Cardiac septum (tissue), 1 donor: Measurements from ENCODE around the gene CETN3. TPM values are rescaled to one million over a fixed set of nuclear protein-coding genes. Genes with fewer than 3 reads are reported as not detected.

Experiments used
- DNase-seq: peaks from one replicate; pipeline ENCODE4 v3.0.0-alpha.2; 2020; ENCODE audit warnings: low spot score
- intact Hi-C: fragments of 100-400 bp; cut with DNase I; formaldehyde crosslinking; loops from one replicate; pipeline ENCODE4 v1.14.0; 2022
- long read RNA-seq: library from polyadenylated mRNA; unstranded; transcript quantifications from one replicate; pipeline ENCODE4 v2.0.0, GENCODE V29; 2021
- total RNA-seq: library from RNA; stranded (reverse); fragmentation: NEBNext Ultra II Directional; extraction: Animal tissue kit (Norgen Biotek cat#: 25700); gene quantifications from one replicate; pipeline ENCODE4 v1.2.1, GENCODE V29; 2021
- donor health status: DM: no; HTN: no; CAD: no.

CETN3 gene
- total RNA-seq: 16.0 TPM
- long read RNA-seq, transcript CETN3-201 (5 exons, 2,432 nt): major isoform, 18 of 23 reads
- long read RNA-seq, partial matches to known transcripts: 3 of 23 reads
- long read RNA-seq, other reads (novel, unspliced or antisense): 0 of 23 reads

DNA sequence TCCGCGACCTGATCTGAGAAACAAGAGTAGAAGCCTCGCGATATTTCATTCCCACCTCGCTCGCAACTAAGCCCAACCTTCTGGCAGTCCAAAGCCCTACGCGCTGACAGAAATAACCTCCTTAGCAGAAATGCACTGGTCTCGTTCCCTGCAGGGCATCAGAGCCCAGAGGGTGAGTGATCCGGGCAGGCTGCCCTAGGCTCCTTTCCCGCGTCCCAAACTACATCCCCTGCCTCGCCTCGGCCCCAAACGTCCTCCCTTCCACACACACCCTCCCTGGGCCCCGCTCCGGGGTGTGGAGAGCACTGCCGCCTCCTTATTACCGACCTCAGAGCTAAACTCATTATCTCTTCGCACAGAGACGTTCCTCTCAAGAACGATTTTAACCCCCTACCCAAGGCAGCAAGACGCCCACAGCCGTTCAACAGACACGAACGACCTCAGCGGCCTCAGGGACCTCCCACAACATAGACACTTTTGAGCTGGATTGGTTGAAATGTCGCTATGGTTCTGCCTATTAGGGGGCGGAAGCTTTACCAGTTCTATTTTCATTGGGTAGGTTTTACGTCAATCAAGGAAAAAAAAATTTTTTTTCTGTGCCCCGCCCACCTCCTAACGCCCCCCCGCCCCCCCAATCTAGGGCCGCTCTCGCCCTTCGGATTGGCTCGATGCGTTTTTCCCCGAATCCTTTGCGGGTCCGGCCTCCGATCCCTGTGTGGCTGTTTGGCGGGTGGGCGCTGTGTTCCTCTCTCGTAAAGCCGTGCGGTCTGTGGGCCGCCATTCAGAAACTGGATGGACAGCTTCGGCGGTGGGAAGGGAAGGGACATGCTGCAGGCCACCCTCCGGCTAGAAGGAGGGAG lies at the start of gene CETN3:
Gene CETN3, minus strand, starts transcription at position 439 of the 860 bp plus-strand sequence. Its CDS starts 95 bp downstream, at position 344.
- intact Hi-C loops: loop anchor here (2.0 to 5.0 kb wide), 2 partner anchors 63 to 119 kb away; partner anchors contain the start of genes LYSMD3, MBLAC2 and POLR3G
- peak; percentile 95 for DNase-seq

DNA sequence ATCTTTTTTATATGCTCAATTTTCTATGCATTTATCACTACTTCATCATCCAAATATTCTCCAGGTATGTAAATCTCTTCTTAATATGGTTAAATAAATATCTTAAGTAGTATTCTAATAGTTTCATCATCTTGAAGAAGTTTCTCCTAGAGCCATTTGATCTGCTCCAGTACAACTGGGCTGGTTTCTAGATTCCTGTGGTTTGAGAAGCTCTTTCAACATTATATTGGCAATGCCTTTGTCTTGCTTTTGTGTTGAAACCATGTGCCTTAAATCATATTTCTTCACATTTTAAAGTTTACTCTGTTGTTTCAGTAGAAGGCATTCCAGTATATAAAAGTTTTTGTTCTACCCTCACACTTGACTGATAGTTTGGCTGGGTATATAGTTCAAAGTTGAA lies 37.4 kb upstream of the CETN3 start:
- intact Hi-C loops: no loop called here
- no peak for DNase-seq

DNA sequence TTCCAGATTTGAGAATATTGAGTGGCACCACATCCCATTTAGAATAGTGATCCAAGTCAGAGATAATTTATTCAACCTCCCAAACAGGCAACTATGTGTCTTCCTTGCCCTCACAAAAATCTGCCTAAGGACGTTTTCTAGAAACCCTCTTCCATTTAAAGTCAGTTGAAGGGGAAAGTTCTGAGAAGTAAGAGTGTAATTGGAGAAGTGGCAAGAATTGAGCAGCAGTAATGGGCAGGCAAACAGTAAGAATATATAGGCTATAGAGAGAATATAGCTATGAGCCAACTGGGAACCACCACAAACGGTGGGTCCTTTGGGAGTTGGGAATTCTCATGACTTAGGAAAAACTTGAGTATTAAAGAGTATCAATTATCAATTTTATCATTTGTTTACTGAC lies 31.1 kb upstream of the CETN3 start:
- no peak for DNase-seq
- intact Hi-C loops: loop anchor here (2.0 kb wide), 1 partner anchor 90 kb away; no protein-coding TSS in a partner anchor

DNA sequence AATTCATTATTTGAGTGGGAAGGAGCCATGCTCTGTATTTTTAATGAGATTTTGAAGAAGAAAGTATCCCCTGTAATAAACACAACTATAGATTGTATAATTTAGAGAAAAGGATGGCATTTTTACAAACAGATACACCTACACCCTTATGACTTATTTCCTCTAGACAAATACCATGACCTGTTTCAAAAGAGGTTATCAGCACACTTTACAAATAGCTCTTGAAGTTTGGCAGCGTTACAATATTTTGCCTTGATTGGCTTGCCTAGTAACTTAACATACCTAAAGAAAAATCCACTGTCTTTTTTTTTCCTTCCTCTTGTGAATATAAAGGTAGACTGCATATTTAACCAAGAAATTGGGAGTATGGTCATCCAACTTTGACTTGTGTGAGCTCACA lies 28.5 kb upstream of the CETN3 start:
- intact Hi-C loops: loop anchor here (5.0 to 10.0 kb wide), 2 partner anchors 167 to 344 kb away; no protein-coding TSS in a partner anchor
- DNase-seq: no peak

DNA sequence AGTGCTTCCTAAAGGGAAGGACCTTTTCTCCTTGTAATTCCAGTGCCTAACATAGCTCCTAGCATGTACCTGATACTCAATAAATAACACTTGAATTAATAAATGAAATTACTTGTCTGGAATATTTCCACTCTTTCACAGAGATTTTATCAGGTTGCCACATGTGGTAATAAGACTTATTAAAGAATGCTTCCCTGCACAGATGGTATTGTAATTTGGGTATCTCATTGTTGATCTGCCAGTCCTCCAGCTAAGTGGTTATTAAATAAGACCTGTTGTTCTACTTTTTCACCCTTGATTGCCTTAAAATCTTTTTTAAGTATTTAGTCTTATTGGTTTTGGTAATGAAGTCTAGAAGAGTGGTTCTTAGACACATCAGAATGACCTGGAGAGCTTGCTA lies 28.1 kb upstream of the CETN3 start:
- intact Hi-C loops: loop anchor here (5.0 to 10.0 kb wide), 2 partner anchors 167 to 345 kb away; no protein-coding TSS in a partner anchor
- no peak for DNase-seq

DNA sequence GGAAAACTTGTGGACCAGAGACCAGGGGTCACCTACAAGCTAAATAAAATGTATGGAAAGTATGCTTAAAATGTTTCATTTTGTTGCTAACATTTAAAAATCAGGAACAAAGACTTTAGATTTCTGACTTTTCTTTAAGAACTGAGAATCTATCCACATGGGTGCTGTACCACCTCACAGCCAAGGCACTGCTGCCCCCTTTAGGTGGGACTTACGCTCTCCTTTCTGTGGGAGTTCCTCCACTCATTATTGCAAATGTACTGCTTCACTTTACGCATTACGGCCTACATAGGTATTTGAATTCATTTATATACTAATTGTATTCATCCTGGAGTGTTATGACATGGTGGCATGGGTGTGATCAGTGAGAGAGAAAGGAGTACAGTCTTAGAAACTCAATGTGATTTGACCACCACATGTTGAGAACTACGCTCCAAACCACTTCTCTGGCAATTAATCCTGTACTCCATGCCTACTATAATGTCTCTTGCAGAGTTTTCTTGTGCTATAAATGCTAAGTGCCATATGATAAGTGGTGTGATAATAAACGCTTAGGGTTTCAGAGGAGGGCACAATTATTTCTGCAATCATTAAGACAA lies 24.7 kb upstream of the CETN3 start:
- intact Hi-C loops: loop anchor here (10.0 kb wide), 1 partner anchor 171 kb away; no protein-coding TSS in a partner anchor
- no peak for DNase-seq

DNA sequence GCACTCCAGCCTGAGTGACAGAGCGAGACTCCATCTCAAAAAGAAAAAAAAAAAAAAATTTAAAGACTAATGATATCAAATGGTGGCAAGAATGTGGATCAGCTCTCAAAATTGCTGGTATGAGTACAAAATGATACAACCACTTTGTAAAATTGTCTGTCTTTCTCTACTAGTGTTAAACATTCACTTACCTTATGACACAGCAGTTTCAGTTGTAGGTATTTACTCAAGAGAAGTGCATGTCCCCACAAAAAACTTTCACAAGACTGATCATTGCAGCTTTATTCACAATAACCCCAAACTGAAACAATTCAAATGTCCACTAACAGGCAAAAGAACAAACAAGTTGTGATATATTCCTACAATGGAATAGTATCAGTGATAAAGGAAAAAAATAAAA lies 14.7 kb upstream of the CETN3 start:
- DNase-seq: no peak
- intact Hi-C loops: no loop called here

DNA sequence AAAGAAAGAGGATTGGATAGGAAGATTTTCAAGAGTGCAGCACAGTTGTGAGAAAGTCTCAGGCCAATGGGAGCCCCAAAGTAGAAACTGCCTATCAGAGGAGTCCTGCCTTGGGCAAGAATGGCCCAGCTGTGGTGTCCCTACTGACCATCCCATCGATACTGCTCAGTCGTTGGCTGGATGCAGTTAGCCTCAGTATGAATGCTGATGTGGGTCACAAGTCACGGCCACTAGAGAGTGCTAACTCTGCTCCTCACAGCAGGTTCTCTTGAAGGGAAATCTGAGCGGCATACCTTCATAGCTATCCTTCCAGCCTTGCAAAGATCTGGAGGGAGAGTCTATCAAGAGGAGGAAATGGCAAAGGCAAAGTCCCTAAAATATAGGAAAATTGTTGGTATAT lies 11.6 kb upstream of the CETN3 start:
- intact Hi-C loops: no loop called here
- no peak for DNase-seq

DNA sequence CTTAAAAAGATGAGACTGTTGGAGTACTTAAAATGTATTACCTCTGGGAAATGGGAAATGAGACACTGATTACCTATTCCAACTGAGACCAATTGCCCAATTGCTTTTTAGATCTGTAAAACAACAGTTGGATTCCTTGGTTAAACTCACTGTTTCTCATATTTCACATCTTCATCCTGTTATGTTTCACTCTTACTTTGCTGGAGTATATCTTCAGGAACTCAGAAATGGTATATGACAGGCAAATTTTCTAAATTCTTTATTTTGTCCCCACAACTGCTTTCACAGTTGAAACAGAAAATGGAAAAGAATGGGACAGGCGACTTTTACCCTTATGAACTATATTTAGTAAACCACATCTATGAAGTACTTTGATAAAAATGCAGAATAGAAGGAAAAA lies 8.7 kb upstream of the CETN3 start:
- DNase-seq: no peak
- intact Hi-C loops: no loop called here

DNA sequence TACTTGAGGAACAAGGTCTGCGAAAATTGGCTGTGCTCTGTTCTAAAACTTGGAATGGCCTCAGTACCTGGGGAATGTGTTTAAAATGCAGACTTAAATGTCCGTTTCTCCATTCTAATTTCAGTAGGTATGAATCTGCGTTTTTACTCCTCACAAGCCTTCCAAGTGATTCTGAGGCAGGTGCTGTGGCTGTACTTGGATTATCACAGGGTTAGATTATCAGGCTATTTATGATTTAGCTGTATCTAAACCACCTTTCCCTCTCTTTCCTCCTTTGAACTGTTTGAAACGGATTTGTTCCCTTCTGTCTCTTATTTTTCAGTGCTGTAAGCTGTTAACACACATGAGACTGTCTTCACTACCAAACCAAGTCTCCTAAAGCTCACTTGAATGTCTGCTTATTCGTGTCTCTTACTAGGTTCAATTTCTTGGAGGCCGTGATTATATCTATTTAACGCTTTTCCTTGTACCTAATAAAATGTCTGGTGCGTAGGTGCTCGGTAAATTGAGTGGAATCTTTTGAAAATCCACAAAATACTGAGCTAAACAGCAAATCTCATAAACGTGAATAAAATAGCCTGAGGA lies 714 bp upstream of the CETN3 start:
- no peak for DNase-seq
- intact Hi-C loops: loop anchor here (5.0 kb wide), 1 partner anchor 62 kb away; the partner anchor contains the start of genes MBLAC2 and POLR3G

DNA sequence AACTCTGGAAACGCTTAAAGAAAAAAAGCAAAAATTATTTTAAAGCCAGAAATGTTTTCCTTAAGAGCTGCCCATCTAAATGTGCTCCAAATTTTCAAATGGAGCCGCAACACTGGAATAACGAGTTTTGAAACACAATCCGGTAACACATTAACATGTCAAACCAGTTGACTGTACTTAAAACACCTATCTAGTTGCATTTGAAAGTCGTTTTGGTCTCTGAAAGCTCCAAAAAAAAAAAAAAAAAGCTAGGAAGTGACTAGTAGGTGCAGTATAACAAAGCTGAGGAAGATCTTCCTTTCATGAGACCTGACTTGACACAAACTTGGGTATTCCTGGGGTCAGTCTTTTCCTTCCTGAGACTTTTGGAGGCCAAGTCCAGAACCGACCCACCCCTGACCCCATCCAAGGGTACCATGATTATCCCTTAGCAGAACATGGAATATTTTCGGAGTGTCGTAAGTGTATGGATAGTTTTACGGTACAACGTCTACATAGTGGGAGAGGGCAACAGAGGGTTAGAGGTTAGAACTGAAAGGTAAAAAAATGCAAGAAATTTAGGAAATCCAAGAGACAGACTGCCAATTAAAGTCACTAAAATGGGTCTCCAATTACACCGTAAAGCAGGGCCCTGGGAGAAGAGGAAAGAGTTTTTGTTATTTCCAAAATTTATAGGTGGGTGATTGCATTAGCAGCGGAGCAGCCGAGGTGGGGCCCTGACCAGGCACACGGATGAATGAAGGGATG lies 812 bp downstream of the CETN3 start:
- intact Hi-C loops: loop anchor here (2.0 kb wide), 1 partner anchor 120 kb away; the partner anchor contains the start of gene LYSMD3
- no peak for DNase-seq

DNA sequence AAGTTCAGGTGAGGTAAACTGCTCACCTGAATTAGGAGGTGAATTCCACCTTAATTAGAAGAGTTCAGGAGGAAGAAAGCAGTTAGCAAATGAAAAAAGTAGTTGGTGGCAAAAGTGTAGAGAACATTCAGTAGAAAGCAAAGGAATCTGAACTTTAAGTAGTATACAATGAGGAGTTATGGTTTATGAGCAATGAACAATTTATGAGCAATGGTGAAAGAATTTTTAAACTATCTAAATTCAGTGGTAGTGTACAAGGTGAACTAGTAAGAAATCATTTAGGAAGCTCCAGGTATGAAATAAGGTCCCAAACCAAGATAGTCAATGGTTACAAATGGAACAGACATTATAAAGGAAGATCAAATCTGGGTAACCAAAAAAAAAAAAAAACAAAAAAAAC lies 3.1 kb downstream of the CETN3 start:
- intact Hi-C loops: no loop called here
- DNase-seq: no peak

DNA sequence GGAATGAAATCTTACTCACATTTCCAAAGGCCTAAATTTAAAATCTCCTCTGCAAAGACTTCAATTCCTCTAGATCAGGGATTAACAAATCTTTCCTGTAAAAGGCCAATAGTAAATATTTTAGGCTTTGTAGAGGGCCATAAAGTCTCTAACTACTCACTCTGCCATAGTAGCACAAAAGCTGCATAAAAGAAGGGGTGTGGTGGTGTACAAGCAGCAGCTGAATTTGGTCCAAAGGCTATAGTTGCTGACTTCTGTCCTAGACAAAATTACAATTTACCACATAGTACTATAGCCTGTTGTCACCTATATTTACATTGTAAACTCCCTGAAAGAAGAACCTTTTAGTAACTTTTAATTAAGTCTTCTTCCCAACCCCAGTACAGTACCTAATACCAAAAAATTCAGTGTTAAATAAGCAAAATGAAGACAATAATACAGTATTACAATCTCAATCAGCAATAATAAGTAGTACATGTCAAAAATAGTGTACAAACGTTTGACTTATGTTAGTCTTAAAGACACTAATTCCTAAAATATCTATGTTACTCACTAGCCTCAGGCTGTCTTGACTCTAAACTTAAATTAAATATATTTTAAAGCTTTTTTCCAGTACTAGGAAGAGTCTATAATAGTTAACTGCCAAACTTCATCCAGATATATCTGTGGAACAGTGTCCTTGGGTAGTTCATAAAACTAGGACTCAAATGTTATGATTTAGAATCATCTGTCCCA lies 6.9 kb downstream of the CETN3 start:
- no peak for DNase-seq
- intact Hi-C loops: no loop called here

DNA sequence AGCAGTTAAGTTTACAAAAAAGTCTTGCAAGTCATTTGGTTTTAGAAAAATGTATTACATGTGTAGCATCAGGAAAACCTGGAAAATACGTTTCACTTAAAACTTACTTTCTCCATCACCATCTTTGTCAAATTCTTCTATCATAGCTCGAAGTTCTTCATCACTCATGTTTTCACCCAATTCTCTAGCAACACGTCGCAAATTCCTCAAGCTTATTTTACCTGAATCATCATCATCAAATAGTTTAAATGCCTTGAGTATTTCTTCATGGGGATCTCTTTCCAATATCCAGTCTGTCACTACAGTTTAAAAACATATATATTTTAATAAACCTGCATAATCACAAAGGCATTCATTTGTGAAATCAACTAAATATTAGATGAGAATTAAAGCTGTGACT lies 10.3 kb downstream of the CETN3 start:
- intact Hi-C loops: no loop called here
- DNase-seq: no peak

DNA sequence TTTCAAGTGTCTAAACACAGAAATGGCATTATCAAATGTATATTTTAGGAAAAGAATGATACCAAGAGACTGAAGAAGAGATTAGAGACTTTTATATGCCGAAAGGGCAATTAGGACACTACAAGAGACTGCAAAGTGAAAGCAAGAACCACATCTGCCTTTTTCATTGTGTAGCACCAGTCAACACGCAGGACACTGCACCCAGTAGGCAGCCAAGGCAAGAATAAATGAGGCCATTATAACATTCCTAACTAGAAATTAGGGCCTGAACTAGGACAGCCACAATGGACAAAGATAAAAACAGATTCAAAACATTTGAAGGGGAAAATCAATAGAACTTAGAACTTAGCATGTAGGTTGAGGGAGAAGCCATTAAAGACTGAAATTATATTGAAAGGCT lies 10.8 kb downstream of the CETN3 start:
- DNase-seq: no peak
- intact Hi-C loops: no loop called here

DNA sequence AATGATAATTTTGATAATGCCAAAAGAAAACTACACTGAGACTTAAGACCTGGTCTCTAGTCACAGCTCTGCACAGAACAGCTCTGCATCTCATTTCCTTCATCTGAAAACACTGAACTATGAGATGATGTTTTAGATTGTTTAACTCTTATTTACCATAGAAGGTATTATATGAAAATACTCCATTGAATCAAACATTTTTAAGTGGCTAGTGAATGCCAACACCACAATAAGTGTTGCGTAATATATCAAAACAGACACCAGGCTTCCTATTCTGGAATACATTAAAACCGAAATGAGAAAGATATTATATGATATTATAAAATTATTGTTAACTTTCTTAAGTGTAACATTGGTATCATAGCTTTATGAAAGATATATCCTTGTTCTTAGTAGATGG lies 14.6 kb downstream of the CETN3 start:
- intact Hi-C loops: no loop called here
- DNase-seq: no peak

DNA sequence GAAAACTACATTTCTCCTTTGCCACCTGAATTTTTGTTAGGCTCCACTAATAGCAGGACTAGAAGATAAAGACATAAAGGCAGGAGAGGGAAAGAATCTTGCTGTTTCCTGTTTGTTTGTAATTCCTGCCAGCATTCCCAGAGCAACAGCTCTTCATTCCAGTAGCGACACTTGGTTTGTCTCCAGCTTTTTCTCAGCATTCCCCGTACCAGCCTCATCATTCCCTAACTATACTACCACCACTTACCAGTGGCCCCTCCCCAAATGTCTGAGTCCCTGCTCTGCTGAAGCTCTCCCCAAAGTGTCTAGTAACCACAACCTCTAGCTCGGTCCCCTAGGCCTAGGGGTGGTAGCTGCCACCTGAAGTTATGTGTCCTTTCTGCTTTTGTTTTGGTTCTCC lies 18.6 kb downstream of the CETN3 start:
- intact Hi-C loops: no loop called here
- no peak for DNase-seq

DNA sequence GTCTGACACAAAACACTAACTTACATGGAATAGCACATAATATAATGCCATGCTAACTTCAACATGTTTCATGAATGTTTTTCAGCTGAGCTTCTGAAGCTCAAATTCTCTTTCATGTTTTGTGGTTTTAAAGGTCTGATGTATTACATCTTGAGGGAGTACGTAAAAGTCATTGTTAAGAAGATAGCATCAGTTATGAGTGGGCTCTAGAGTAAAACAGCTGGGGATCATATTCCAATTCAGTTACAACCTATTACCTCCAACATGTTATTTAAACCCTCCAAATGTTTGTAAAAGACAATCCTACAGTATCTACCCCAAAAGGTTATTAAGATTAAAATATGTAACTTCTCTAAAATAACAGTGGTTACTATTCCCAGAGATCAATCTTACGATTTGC lies 19.2 kb downstream of the CETN3 start:
- no peak for DNase-seq
- intact Hi-C loops: no loop called here

DNA sequence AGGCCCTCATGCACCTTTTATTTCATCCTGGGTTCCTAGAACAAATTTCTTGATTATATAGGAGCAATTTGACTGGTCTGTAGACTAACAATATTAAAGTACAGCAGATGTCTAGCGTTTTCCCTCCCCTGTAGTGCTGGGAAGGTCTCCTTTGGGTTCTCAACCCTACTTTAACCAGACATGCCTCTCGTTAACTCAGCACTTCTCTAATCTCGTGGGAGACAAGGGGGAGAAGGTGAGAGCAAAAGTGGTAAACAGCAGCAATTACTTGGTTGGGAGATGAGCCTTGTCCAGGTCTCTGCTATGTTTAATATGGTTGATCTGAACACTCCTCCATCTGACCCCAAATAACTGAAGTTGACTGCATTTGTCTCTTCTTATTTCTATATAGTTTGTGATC lies 22.0 kb downstream of the CETN3 start:
- DNase-seq: no peak
- intact Hi-C loops: no loop called here
